ENCODE results near the gene DKK3. TPM values are rescaled to one million over a fixed set of nuclear protein-coding genes. Genes with fewer than 3 reads are reported as not detected.

Gene DKK3
- total and polyA plus RNA-seq, 4 donors = 3.1 to 9.9 (median 7.1) TPM

GRCh38 chr11:12028303-12028702 lies 19.9 kb upstream of the DKK3 start (continued):
- no peak for TF ChIP-seq NR2F2 (IDR thresholded peaks at IDR 0.05)
- no peak for TF ChIP-seq ATF3 (IDR thresholded peaks at IDR 0.05)
- no peak for TF ChIP-seq HNF4A (conservative IDR thresholded peaks at IDR 0.05)
- no peak for TF ChIP-seq EGR1 (IDR thresholded peaks at IDR 0.05; ENCODE audit: low read depth in 2 of 2)
- TF ChIP-seq FOXA2 (IDR thresholded peaks at IDR 0.05) = no peak
- no peak for TF ChIP-seq TAF1 (conservative IDR thresholded peaks at IDR 0.05)
- TF ChIP-seq JUND (IDR thresholded peaks at IDR 0.05) = no peak
- TF ChIP-seq RXRA (IDR thresholded peaks at IDR 0.05) = no peak

- no peaks in the 10 kb centered on the region for H3K36me3 ChIP-seq (ENCODE audit: control insufficient read depth in 4 of 4, insufficient read depth in 3 of 4, low read depth in 1 of 4, low read length in 3 of 4)
- no peak overlapping the region for H3K27ac ChIP-seq (ENCODE audit: low read depth in 1 of 2, low read length in 2 of 2)
- H3K27me3 ChIP-seq (ENCODE audit: control insufficient read depth in 4 of 4, insufficient read depth in 4 of 4, low read length in 3 of 4) = no peaks in the 10 kb centered on the region
- no peak overlapping the region for H3K9ac ChIP-seq (ENCODE audit: low read depth in 1 of 2, low read length in 2 of 2)
- WGBS = 92% methylated on average over 4 of the region's 4 CpGs
- H3K4me1 ChIP-seq (ENCODE audit: control insufficient read depth in 4 of 4, insufficient read depth in 4 of 4, low read length in 3 of 4) = no peaks in the 10 kb centered on the region
- H3K4me3 ChIP-seq (ENCODE audit: low read depth in 1 of 3, low read length in 3 of 3) = no peak overlapping the region
- TF ChIP-seq RAD21 (IDR thresholded peaks at IDR 0.05) (no peak), YY1 (IDR thresholded peaks at IDR 0.05) (no peak), JUND (IDR thresholded peaks at IDR 0.05) (no peak), REST (IDR thresholded peaks at IDR 0.05) (no peak), ATF3 (IDR thresholded peaks at IDR 0.05) (no peak), CTCF (IDR thresholded peaks at IDR 0.05; ENCODE audit: low read depth, low read length, missing input control) (no peak), HNF4G (IDR thresholded peaks at IDR 0.05) (no peak), RXRA (IDR thresholded peaks at IDR 0.05) (no peak), SP1 (IDR thresholded peaks at IDR 0.05) (no peak), MAX (IDR thresholded peaks at IDR 0.05) (no peak), FOXA2 (IDR thresholded peaks at IDR 0.05) (no peak), HNF4A (conservative IDR thresholded peaks at IDR 0.05) (no peak), EGR1 (IDR thresholded peaks at IDR 0.05; ENCODE audit: low read depth in 2 of 2) (no peak), FOXA1 (IDR thresholded peaks at IDR 0.05) (no peak), NR2F2 (IDR thresholded peaks at IDR 0.05) (no peak), GABPA (IDR thresholded peaks at IDR 0.05 in 1 of 2, conservative IDR thresholded peaks at IDR 0.05 in 1 of 2) (no peak), ZBTB33 (IDR thresholded peaks at IDR 0.05) (no peak), TAF1 (conservative IDR thresholded peaks at IDR 0.05) (no peak)
- DNase-seq (ENCODE audit: low spot score) = no peak
- H3K9me3 ChIP-seq (ENCODE audit: control insufficient read depth in 4 of 4, low read length in 3 of 4) = no peaks in the 10 kb centered on the region
These were observed 18.1 kb upstream of the DKK3 start for GRCh38 chr11:12026331-12027211.
